GM12892 (cell line): ENCODE measurements around the gene C1orf115.
"Not testable (repeated sequence)": the region's sequence is repeated elsewhere in the genome, so short reads cannot be mapped to it uniquely, and the experiment has no call there.

Experiments
- POLR2A ChIP-seq: IDR thresholded peaks from 2 replicates; pipeline ENCODE4 v1.6.1; 2011; ENCODE audit warnings: low read depth, low read length, control low read depth
- TAF1 ChIP-seq: IDR thresholded peaks from 2 replicates; pipeline ENCODE4 v1.6.1; 2011; ENCODE audit warnings: low read depth, mild to moderate bottlenecking, control low read depth, low read length, borderline replicate concordance

- TF ChIP-seq TAF1, POLR2A: not testable (repeated sequence)
Observed at GRCh38 chr1:220721266-220721665, 31.1 kb downstream of the C1orf115 start.
